Suprapubic skin (tissue), 4 donors: ENCODE measurements around the gene CLIC3. TPM values are rescaled to one million over a fixed set of nuclear protein-coding genes. Genes with fewer than 3 reads are reported as not detected.

Experiments used
- DNase-seq, 2 donors: peaks; one replicate each; pipeline ENCODE4 v3.0.0-alpha.2; 2019; ENCODE audit warnings: low spot score in 2 of 2
- H3K27ac ChIP-seq: fragments of 200-600 bp; sonication (generic); one replicate; pipeline ENCODE4 v1.5.1; 2019
- H3K27me3 ChIP-seq: fragments of 200-600 bp; sonication (generic); one replicate; pipeline ENCODE4 v1.5.1; 2019
- H3K36me3 ChIP-seq: fragments of 200-600 bp; sonication (generic); one replicate; pipeline ENCODE4 v1.5.1; 2019
- H3K4me1 ChIP-seq: fragments of 200-600 bp; sonication (generic); one replicate; pipeline ENCODE4 v1.5.1; 2019
- H3K4me3 ChIP-seq: fragments of 200-600 bp; sonication (generic); one replicate; pipeline ENCODE4 v1.5.1; 2019; ENCODE audit warnings: mild to moderate bottlenecking
- H3K9me3 ChIP-seq: fragments of 200-600 bp; sonication (generic); one replicate; pipeline ENCODE4 v1.5.1; 2019
- EP300 ChIP-seq: sonication (generic); formaldehyde crosslinking; IDR thresholded peaks from one replicate; pipeline ENCODE4 v1.6.1; 2017; ENCODE audit warnings: antibody characterized with exemption
- POLR2A ChIP-seq, 2 donors: fragments of 450-650 bp; IDR thresholded peaks; one replicate each; pipeline ENCODE4 v1.6.1; 2017; ENCODE audit warnings: antibody characterized with exemption in 2 of 2, mild to moderate bottlenecking in 2 of 2, moderate library complexity in 2 of 2
- POLR2AphosphoS5 ChIP-seq, 3 donors: sonication (generic); formaldehyde crosslinking; IDR thresholded peaks; one replicate each; pipeline ENCODE4 v1.6.1; 2017; ENCODE audit warnings: antibody characterized with exemption in 3 of 3
- WGBS: methylation state at CpG from one replicate; pipeline ENCODE4 v1.1.5; 2018; 5-methylcytosine and 5-hydroxymethylcytosine counted together
- total RNA-seq, 4 donors: library from RNA; depleted of rRNA; stranded (reverse); fragments of >200 nt; gene quantifications; one replicate each; pipeline ENCODE4 v1.1.0, GENCODE V29; 2016
- TF ChIP-seq, protein P1 (sequence below), 2 donors: fragments of 200-600 bp in 1 of 2; fragments of 450-650 bp in 1 of 2; sonication (generic) in 1 of 2; IDR thresholded peaks; one replicate each; pipeline ENCODE4 v1.5.1; 2016 to 2019; ENCODE audit warnings: antibody characterized with exemption in 2 of 2, mild to moderate bottlenecking in 1 of 2, moderate library complexity in 1 of 2

Gene CLIC3
- total RNA-seq, 4 donors from 2014 or later: 20.6 to 159 (median 130) TPM

DNA sequence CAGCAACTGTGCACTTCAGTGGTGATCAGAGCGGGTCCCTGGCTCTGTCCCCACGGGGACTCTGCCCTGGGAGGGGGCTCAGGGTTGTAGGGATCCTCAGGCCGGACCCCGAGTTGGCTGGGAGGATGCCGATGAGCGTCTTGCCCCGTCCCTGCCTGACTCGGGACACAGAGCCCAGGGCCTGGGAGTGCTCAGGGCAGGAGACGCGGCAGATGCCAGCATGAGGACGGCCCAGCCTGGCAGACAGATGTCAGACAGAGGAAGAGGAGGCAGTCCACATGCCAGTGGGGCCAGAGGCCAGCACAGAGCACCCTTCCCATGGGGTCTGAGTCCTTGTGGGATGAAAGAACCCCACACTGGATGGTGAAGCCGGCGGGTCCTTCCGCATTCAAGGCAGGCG is 33.0 kb downstream of the CLIC3 start:
- Histone ChIP-seq H3K4me3 (no peak overlapping the region), H3K4me1 (peaks cover 41% of the 10 kb centered on the region), H3K27me3 (no peaks in the 10 kb centered on the region), H3K9me3 (no peaks in the 10 kb centered on the region), H3K27ac (no peak overlapping the region), H3K36me3 (no peaks in the 10 kb centered on the region)
- 83% methylated on average over 9 of the region's 15 CpGs for WGBS
- DNase-seq: no peak
- TF ChIP-seq EP300 (no peak), POLR2A (IDR thresholded peaks at IDR 0.05) (no peak), POLR2AphosphoS5 (IDR thresholded peaks at IDR 0.05) (no peak)
- TF ChIP-seq, protein P1, sequence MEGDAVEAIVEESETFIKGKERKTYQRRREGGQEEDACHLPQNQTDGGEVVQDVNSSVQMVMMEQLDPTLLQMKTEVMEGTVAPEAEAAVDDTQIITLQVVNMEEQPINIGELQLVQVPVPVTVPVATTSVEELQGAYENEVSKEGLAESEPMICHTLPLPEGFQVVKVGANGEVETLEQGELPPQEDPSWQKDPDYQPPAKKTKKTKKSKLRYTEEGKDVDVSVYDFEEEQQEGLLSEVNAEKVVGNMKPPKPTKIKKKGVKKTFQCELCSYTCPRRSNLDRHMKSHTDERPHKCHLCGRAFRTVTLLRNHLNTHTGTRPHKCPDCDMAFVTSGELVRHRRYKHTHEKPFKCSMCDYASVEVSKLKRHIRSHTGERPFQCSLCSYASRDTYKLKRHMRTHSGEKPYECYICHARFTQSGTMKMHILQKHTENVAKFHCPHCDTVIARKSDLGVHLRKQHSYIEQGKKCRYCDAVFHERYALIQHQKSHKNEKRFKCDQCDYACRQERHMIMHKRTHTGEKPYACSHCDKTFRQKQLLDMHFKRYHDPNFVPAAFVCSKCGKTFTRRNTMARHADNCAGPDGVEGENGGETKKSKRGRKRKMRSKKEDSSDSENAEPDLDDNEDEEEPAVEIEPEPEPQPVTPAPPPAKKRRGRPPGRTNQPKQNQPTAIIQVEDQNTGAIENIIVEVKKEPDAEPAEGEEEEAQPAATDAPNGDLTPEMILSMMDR (IDR thresholded peaks at IDR 0.05): no peak

DNA sequence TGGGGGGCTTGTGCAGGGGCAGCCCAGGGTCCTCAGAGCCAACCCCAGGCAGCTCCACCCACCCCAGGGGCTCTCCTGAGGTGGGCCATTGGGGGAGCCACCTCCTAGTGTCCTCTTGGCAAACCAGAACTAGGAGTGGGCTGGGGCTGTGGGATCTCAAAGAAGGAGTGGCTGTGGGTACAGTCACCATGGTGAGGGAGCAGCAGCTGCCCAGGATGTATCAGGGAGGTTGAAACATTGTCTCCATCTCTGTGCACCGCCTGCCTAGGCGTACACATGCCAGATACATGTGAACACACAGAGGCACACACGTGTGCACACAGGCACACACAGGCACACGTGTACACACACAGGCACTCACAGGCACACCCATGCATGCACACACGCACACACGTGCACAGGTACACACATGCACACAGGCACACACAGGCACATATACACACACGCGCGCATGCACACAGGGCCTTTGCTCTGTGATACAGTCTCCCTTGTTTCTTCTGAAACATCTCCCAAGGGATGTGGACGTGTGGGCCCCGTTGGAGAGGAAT is 33.6 kb downstream of the CLIC3 start:
- 84% methylated on average over 9 of the region's 11 CpGs for WGBS
- no peak for DNase-seq
- Histone ChIP-seq H3K9me3 (no peaks in the 10 kb centered on the region), H3K36me3 (no peaks in the 10 kb centered on the region), H3K27me3 (no peaks in the 10 kb centered on the region), H3K4me1 (peaks cover 41% of the 10 kb centered on the region), H3K27ac (no peak overlapping the region), H3K4me3 (no peak overlapping the region)
- TF ChIP-seq EP300 (no peak), POLR2AphosphoS5 (IDR thresholded peaks at IDR 0.05) (no peak), POLR2A (IDR thresholded peaks at IDR 0.05) (no peak)
- TF ChIP-seq, protein P1 (IDR thresholded peaks at IDR 0.05): no peak

DNA sequence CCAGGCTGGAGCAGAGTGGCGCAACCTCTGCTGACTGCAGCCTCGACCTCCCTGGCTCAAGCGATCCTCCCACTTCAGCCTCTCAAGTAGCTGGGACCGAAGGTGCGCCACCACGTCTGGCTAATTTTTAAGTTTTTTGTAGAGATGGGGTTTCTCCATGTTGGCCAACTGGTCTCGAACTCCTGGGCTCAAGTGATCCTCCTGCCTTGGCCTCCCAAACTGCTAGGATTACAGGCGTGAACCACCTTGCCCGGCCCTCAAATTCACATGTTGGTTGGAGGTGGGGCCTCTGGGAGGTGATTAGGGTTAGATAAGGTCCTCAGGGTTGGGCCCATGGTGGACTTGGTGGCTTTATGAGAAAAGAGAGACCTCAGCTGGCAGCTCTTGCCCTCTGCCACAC is 34.2 kb downstream of the CLIC3 start:
- Histone ChIP-seq H3K27me3 (no peaks in the 10 kb centered on the region), H3K36me3 (no peaks in the 10 kb centered on the region), H3K27ac (no peak overlapping the region), H3K4me3 (no peak overlapping the region), H3K4me1 (peaks cover 41% of the 10 kb centered on the region), H3K9me3 (no peaks in the 10 kb centered on the region)
- over 99% methylated on average over 9 of the region's 9 CpGs for WGBS
- no peak for DNase-seq
- TF ChIP-seq POLR2AphosphoS5 (IDR thresholded peaks at IDR 0.05): no peak
- no peak for TF ChIP-seq EP300
- TF ChIP-seq POLR2A (IDR thresholded peaks at IDR 0.05): no peak
- TF ChIP-seq, protein P1 (IDR thresholded peaks at IDR 0.05): no peak

DNA sequence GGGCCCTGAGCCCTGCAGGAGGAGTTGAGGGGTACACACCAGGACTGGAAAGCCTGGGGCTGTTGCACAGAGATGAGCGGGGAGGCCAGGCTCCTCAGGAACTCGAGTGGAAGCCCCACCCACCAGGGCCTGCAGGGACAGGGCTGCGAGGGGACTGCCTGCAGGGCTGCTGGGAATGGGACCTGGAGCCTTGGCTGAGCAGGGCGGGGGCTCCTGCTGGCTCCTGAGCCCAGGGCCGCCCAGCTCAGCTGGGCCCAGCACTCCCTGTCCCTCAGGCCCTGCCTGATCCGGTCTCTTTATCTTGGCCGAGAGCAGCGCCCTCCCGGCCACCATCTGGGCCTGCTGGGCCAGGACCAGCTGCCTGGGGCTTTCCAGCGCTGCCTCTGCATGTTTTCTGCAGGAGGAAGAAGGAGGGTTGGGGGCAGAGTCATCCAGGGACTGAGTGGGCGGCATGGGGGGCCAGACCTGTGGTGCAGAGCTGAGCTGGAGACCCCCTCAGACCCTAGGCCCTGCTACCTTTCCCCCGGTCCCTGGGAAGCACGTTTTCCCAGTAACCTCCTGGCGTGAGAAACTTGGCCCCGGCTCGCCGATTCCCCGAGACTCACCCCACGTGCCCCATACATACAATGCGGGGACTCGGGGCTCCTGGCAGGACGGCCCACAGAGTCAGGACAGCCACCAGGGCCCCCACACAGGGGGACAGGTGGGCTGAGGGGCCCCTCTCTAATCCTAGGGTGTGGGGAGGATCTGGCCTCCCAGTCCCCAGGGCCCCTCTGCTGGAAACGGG is 34.9 kb downstream of the CLIC3 start:
- H3K27me3 ChIP-seq: no peaks in the 10 kb centered on the region
- H3K9me3 ChIP-seq: no peaks in the 10 kb centered on the region
- H3K4me3 ChIP-seq: no peak overlapping the region
- TF ChIP-seq, protein P1 (IDR thresholded peaks at IDR 0.05): no peak
- no peak for TF ChIP-seq EP300
- TF ChIP-seq POLR2A (IDR thresholded peaks at IDR 0.05): no peak
- TF ChIP-seq POLR2AphosphoS5 (IDR thresholded peaks at IDR 0.05): no peak
- 42% methylated on average over 12 of the region's 23 CpGs for WGBS
- H3K4me1 ChIP-seq: peaks cover 41% of the 10 kb centered on the region
- DNase-seq: no peak
- no peak overlapping the region for H3K27ac ChIP-seq
- no peaks in the 10 kb centered on the region for H3K36me3 ChIP-seq

DNA sequence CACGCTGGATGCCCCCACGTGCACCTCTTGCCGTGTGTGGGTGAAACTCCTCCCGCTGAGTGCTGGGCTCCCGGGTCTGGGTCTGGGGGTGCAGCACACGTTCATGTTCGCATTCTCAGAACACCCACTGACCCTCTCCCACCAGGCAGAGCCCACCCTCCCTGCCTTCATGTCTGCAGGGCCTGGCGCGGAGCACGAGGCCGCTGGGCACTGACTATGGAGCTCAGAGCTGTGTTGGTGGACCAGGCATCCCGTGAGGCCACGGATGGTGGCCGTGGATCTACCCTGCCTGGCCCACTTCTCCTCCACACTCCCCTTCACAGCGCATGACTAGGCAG is 35.5 kb downstream of the CLIC3 start:
- Histone ChIP-seq H3K4me3 (no peak overlapping the region), H3K9me3 (no peaks in the 10 kb centered on the region), H3K36me3 (no peaks in the 10 kb centered on the region), H3K4me1 (peaks cover 38% of the 10 kb centered on the region), H3K27ac (no peak overlapping the region), H3K27me3 (no peaks in the 10 kb centered on the region)
- DNase-seq: no peak
- WGBS: 70% methylated on average over 8 of the region's 15 CpGs
- TF ChIP-seq, protein P1 (IDR thresholded peaks at IDR 0.05): no peak
- TF ChIP-seq POLR2A (IDR thresholded peaks at IDR 0.05): no peak
- no peak for TF ChIP-seq EP300
- TF ChIP-seq POLR2AphosphoS5 (IDR thresholded peaks at IDR 0.05): no peak
